Non-pigmented ciliary epithelial cell (primary cell): ENCODE data around the gene ASIC1.

ENCODE experiments used
- DNase-seq: peaks from one replicate; pipeline ENCODE4 v3.0.0-alpha.2; 2010; ENCODE audit warnings: low read depth

ASIC1 gene

GRCh38 chr12:50110127-50110761 is 52.8 kb downstream of the ASIC1 start:
- DNase-seq: no peak

GRCh38 chr12:50110762-50111351 is 53.5 kb downstream of the ASIC1 start:
- DNase-seq: no peak

DNA sequence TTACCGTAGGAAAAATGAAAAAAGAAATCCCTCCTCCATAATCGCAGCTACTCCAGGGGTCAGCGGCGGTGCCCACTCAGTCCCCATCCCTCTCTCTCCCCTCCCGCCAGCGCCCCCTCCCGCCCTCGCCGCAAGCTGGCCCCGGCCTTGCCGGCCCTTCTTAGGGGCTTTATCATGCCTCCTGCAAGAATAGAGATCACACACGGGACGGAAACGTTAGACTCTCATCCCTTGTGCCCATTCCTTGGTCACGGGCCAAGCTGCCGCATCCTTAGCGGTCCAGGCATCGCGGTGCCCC is 53.9 kb downstream of the ASIC1 start:
- DNase-seq: no peak

DNA sequence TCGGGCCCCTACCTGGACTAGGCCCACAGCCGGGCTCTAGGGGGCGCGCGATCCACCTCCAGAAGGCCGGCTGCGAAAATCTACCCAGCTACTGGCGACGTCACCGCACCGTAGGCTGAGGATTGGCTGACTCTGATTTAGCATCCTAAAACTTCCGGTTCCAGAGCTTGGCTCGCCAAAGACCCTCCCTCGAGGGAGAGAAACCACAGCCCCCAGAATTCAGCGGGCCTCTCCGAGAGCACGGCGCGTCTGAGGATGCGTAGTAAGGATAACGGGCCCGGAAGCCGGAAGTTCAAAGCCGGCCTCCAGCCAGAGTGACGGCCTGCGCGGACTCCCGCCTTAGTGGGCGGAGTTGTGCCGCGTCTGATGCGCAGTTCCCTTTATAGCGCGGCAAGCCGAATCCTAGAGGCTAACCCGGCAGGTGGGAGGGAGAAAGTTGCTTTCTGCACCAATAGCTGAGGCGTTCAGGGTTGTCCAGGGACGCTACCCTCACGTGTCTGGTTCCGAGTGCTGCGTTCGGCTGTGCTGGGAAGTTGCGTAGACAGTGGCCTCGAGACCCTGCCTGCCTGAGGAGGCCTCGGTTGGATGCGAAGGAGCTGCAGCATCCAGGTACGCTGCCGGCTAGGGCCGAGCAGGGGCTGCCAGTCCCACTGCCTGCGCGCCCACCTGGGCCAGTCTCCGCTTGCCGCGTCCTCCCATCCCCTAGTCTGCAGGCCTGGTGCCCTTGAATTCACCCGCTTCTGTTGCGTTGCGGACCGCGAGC is 54.5 kb downstream of the ASIC1 start, which contains the start of gene COX14:
COX14 (plus strand) TSS at position 544 of the 763 bp plus-strand sequence. CDS start 7,808 bp downstream, outside the sequence.
- DNase-seq: peak; percentile 97

GRCh38 chr12:50112456-50113218 is 55.2 kb downstream of the ASIC1 start:
- DNase-seq: no peak

GRCh38 chr12:50117057-50117622 is 59.7 kb downstream of the ASIC1 start:
- DNase-seq: no peak

GRCh38 chr12:50119387-50119786 is 62.0 kb downstream of the ASIC1 start:
- no peak for DNase-seq

DNA sequence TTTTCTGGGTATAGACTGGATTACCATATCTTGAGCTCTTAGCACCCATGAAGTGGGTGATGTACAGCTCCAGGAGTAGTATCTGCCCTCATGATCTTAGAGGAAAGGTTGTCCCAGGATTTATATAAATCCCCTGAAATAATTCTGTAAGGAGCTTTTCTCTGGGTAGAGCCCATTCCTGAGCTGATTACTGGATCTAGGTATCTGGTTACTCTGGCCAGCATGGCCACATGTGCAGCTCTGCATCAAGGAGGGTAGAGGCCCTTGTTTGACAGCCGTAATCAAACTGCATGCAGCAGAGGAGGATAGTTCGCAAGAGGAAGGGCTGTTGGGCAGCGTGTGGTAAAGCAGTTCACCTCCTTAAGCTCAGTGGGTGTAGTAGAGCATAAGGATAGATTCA is 63.1 kb downstream of the ASIC1 start:
- DNase-seq: no peak

DNA sequence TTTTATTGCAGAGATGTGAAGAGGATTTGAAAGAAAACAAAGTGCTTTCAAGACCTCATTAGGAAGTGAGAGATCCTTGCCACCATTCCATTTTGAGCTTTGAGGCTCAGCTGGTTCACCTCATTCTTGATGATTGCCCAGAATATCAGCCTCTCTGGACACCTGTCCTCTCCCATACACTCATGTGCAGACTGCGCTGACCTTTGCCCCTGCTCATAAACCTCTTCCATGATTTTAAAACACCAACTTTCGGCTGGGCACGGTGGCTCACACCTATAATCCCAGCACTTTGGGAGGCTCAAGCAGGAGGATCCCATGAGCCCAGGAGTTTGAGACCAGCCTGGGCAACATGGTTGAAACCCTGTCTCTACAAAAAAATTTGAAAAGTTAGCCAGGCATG is 63.6 kb downstream of the ASIC1 start:
- no peak for DNase-seq

DNA sequence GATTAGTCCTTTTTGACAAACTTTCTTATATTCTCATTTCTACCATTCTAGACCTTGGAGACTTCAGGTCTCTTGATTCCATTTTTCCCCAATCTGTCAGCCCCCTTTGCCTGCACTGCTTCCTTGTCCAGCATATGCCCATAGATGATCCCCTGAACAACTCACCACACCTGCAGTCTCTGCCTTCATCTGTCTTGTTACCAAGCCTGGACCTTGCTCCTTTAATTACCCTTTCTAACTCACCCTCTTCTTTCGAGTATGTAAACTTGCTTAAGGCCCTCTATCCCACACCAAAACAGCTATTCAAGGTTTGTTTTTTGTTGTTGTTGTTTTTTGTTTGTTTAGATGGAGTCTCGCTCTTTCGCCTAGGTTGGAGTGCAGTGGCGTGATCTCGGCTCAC is 64.2 kb downstream of the ASIC1 start:
- DNase-seq: no peak

- no peak for DNase-seq
Measured at GRCh38 chr12:50123203-50123602, 65.8 kb downstream of the ASIC1 start.

GRCh38 chr12:50127546-50127945 is 70.2 kb downstream of the ASIC1 start:
- no peak for DNase-seq

GRCh38 chr12:50129290-50129689 is 71.9 kb downstream of the ASIC1 start:
- no peak for DNase-seq

GRCh38 chr12:50132505-50133135 is 75.2 kb downstream of the ASIC1 start:
- DNase-seq: no peak
